Cardiac septum (tissue), 1 donor: ENCODE measurements around the gene PSMG3. TPM values are rescaled to one million over a fixed set of nuclear protein-coding genes. Genes with fewer than 3 reads are reported as not detected.

Experiments
- DNase-seq: peaks from one replicate; pipeline ENCODE4 v3.0.0-alpha.2; 2020; ENCODE audit warnings: low spot score
- intact Hi-C: fragments of 100-400 bp; cut with DNase I; formaldehyde crosslinking; loops from one replicate; pipeline ENCODE4 v1.14.0; 2022
- total RNA-seq: library from RNA; stranded (reverse); fragmentation: NEBNext Ultra II Directional; extraction: Animal tissue kit (Norgen Biotek cat#: 25700); gene quantifications from one replicate; pipeline ENCODE4 v1.2.1, GENCODE V29; 2021
- donor health status: DM: no; HTN: no; CAD: no.

PSMG3 gene
- total RNA-seq, 1 donor from 2014 or later: 12.1 TPM

GRCh38 chr7:1597791-1598190 is 28.0 kb upstream of the PSMG3 start:
- DNase-seq: no peak
- intact Hi-C loops: no loop called here

- intact Hi-C loops: no loop called here
These were observed 27.4 kb upstream of the PSMG3 start for GRCh38 chr7:1597066-1597760.

GRCh38 chr7:1596181-1597043 is 26.6 kb upstream of the PSMG3 start:
- no peak for DNase-seq
- intact Hi-C loops: no loop called here

More at GRCh38 chr7:1597066-1597760, 27.4 kb upstream of the PSMG3 start:
- no peak for DNase-seq

- DNase-seq: no peak
- intact Hi-C loops: no loop called here
These were observed 25.8 kb upstream of the PSMG3 start for GRCh38 chr7:1595636-1596035.

GRCh38 chr7:1595027-1595426 is 25.2 kb upstream of the PSMG3 start:
- DNase-seq: no peak
- intact Hi-C loops: no loop called here

- DNase-seq: no peak
- intact Hi-C loops: no loop called here
These were observed 24.1 kb upstream of the PSMG3 start for GRCh38 chr7:1593904-1594421.

- intact Hi-C loops: no loop called here
- DNase-seq: no peak
These were observed 23.4 kb upstream of the PSMG3 start for GRCh38 chr7:1593091-1593866.

- DNase-seq: no peak
- intact Hi-C loops: no loop called here
These were observed 22.6 kb upstream of the PSMG3 start for GRCh38 chr7:1592299-1592871.

GRCh38 chr7:1591876-1592275 is 22.0 kb upstream of the PSMG3 start:
- DNase-seq: no peak
- intact Hi-C loops: no loop called here

GRCh38 chr7:1591396-1591795 is 21.6 kb upstream of the PSMG3 start:
- no peak for DNase-seq
- intact Hi-C loops: no loop called here

- DNase-seq: no peak
- intact Hi-C loops: no loop called here
These were observed 21.1 kb upstream of the PSMG3 start for GRCh38 chr7:1590887-1591286.

GRCh38 chr7:1590476-1590875 is 20.6 kb upstream of the PSMG3 start:
- no peak for DNase-seq
- intact Hi-C loops: no loop called here

GRCh38 chr7:1588978-1589377 is 19.1 kb upstream of the PSMG3 start:
- DNase-seq: no peak
- intact Hi-C loops: no loop called here

GRCh38 chr7:1587738-1588137 is 17.9 kb upstream of the PSMG3 start:
- DNase-seq: no peak
- intact Hi-C loops: no loop called here

GRCh38 chr7:1586827-1587705 is 17.2 kb upstream of the PSMG3 start:
- intact Hi-C loops: no loop called here

GRCh38 chr7:1586126-1586826 is 16.4 kb upstream of the PSMG3 start:
- no peak for DNase-seq
- intact Hi-C loops: no loop called here

More at GRCh38 chr7:1586827-1587705, 17.2 kb upstream of the PSMG3 start:
- no peak for DNase-seq

GRCh38 chr7:1585142-1585981 is 15.5 kb upstream of the PSMG3 start:
- intact Hi-C loops: no loop called here
- DNase-seq: no peak
